GM06990 (cell line): ENCODE data around the gene OR1I1.

Experiments
- DNase-seq: peaks from one replicate; pipeline ENCODE4 v3.0.0-alpha.2; 2011; ENCODE audit not compliant: insufficient read length; ENCODE audit errors: extremely low read depth
- H3K27me3 ChIP-seq: replicated peaks from 2 replicates; pipeline ENCODE4 v1.6.0; 2011; ENCODE audit warnings: low read length; ENCODE audit not compliant: control insufficient read depth, insufficient read depth
- H3K36me3 ChIP-seq: 2 replicates; pipeline ENCODE4 v1.5.1; 2011; ENCODE audit warnings: low read length; ENCODE audit not compliant: control insufficient read depth, insufficient read depth
- H3K4me3 ChIP-seq: replicated peaks from 2 replicates; pipeline ENCODE4 v1.5.1; 2011; ENCODE audit warnings: low read depth, mild to moderate bottlenecking, control low read depth, low read length
- CTCF ChIP-seq: IDR thresholded peaks from 2 replicates; pipeline ENCODE4 v1.5.1; 2011; ENCODE audit warnings: low read length, control low read depth, mild to moderate bottlenecking, inconsistent platforms; ENCODE audit not compliant: insufficient read depth, poor library complexity, severe bottlenecking

OR1I1 gene

GRCh38 chr19:15081911-15082310, at the start of gene OR1I1:
Gene OR1I1 (plus strand): TSS chr19:15082211. CDS start chr19:15087066, 4,855 bp downstream.
- Histone ChIP-seq H3K36me3 (no peaks in the 10 kb centered on the region), H3K4me3 (no peak within 1 kb of the TSS), H3K27me3 (no peaks in the 10 kb centered on the region)
- no peak for TF ChIP-seq CTCF
- no peak for DNase-seq

GRCh38 chr19:15035795-15036311, 46.2 kb upstream of the OR1I1 start:
- no peaks in the 10 kb centered on the region for H3K27me3 ChIP-seq
- DNase-seq: no peak
- H3K36me3 ChIP-seq: no peaks in the 10 kb centered on the region
- no peak overlapping the region for H3K4me3 ChIP-seq
- no peak for TF ChIP-seq CTCF

GRCh38 chr19:15037586-15037985, 44.4 kb upstream of the OR1I1 start:
- DNase-seq: no peak
- TF ChIP-seq CTCF: no peak
- H3K4me3 ChIP-seq: no peak overlapping the region

GRCh38 chr19:15038294-15038693, 43.7 kb upstream of the OR1I1 start:
- Histone ChIP-seq H3K36me3 (no peaks in the 10 kb centered on the region), H3K4me3 (no peak overlapping the region), H3K27me3 (no peaks in the 10 kb centered on the region)
- DNase-seq: no peak
- no peak for TF ChIP-seq CTCF

More at GRCh38 chr19:15037586-15037985, 44.4 kb upstream of the OR1I1 start:
- Histone ChIP-seq H3K27me3 (no peaks in the 10 kb centered on the region), H3K36me3 (no peaks in the 10 kb centered on the region)

GRCh38 chr19:15042003-15042402, 40.0 kb upstream of the OR1I1 start:
- Histone ChIP-seq H3K27me3 (no peaks in the 10 kb centered on the region; the same call in 1 of the 2 replicates), H3K36me3 (no peaks in the 10 kb centered on the region), H3K4me3 (no peak overlapping the region)
- no peak for TF ChIP-seq CTCF
- DNase-seq: no peak

GRCh38 chr19:15042826-15043225, 39.2 kb upstream of the OR1I1 start:
- no peaks in the 10 kb centered on the region for H3K36me3 ChIP-seq
- no peak overlapping the region for H3K4me3 ChIP-seq
- H3K27me3 ChIP-seq: no peaks in the 10 kb centered on the region; the same call in 1 of the 2 replicates
- DNase-seq: no peak
- TF ChIP-seq CTCF: no peak
